ENCODE results near the gene PYGO1. TPM values are rescaled to one million over a fixed set of nuclear protein-coding genes. Genes with fewer than 3 reads are reported as not detected.

The PYGO1 gene
- total and polyA plus RNA-seq, 9 of the 15 experiments (the other 6 are each of a cell fraction or from before 2014, with no cell fraction given), result under 0.01 to 0.07 (median 0.02) TPM; not detected in 5

DNA sequence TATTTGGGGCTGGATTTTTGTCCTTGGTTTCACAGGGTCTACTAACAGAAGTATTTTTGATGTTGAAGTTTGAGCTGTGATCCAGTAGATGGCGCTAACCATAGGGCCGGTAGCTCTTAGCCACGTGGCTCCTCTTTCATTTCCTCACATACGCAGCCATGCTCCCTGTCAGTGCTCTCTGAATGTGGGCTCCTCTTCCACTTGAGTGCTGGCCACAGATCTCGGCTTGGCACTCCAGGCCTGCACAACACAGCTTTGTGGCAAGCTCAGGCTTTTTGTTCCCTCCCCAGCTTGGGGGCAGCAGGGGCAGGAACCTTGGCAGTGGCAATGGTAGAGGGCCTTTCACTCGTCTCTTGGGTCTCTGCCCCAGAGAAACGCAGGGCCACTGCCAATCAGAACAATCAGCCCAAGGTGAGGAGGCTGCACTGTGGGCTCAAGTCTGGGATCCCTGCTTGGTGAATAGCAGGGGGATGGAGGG, 61.5 kb downstream of the PYGO1 start (continued):
- TF ChIP-seq, protein P1, sequence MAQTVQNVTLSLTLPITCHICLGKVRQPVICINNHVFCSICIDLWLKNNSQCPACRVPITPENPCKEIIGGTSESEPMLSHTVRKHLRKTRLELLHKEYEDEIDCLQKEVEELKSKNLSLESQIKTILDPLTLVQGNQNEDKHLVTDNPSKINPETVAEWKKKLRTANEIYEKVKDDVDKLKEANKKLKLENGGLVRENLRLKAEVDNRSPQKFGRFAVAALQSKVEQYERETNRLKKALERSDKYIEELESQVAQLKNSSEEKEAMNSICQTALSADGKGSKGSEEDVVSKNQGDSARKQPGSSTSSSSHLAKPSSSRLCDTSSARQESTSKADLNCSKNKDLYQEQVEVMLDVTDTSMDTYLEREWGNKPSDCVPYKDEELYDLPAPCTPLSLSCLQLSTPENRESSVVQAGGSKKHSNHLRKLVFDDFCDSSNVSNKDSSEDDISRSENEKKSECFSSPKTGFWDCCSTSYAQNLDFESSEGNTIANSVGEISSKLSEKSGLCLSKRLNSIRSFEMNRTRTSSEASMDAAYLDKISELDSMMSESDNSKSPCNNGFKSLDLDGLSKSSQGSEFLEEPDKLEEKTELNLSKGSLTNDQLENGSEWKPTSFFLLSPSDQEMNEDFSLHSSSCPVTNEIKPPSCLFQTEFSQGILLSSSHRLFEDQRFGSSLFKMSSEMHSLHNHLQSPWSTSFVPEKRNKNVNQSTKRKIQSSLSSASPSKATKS (CRISPR knock-in tag; IDR thresholded peaks at IDR 0.05), result no peak
- TF ChIP-seq PHF20 (IDR thresholded peaks at IDR 0.05; ENCODE audit: partially characterized antibody), result no peak
- TF ChIP-seq, protein P2, sequence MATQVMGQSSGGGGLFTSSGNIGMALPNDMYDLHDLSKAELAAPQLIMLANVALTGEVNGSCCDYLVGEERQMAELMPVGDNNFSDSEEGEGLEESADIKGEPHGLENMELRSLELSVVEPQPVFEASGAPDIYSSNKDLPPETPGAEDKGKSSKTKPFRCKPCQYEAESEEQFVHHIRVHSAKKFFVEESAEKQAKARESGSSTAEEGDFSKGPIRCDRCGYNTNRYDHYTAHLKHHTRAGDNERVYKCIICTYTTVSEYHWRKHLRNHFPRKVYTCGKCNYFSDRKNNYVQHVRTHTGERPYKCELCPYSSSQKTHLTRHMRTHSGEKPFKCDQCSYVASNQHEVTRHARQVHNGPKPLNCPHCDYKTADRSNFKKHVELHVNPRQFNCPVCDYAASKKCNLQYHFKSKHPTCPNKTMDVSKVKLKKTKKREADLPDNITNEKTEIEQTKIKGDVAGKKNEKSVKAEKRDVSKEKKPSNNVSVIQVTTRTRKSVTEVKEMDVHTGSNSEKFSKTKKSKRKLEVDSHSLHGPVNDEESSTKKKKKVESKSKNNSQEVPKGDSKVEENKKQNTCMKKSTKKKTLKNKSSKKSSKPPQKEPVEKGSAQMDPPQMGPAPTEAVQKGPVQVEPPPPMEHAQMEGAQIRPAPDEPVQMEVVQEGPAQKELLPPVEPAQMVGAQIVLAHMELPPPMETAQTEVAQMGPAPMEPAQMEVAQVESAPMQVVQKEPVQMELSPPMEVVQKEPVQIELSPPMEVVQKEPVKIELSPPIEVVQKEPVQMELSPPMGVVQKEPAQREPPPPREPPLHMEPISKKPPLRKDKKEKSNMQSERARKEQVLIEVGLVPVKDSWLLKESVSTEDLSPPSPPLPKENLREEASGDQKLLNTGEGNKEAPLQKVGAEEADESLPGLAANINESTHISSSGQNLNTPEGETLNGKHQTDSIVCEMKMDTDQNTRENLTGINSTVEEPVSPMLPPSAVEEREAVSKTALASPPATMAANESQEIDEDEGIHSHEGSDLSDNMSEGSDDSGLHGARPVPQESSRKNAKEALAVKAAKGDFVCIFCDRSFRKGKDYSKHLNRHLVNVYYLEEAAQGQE (IDR thresholded peaks at IDR 0.05; ENCODE audit: borderline replicate concordance), result peak; percentile 23; the same call in 1 of the 2 replicates
- TF ChIP-seq, protein P2 (CRISPR knock-in tag; IDR thresholded peaks at IDR 0.05; ENCODE audit: low read depth), result no peak
- no peak for TF ChIP-seq ILF3 (IDR thresholded peaks at IDR 0.05; ENCODE audit: borderline replicate concordance)
- no peak for TF ChIP-seq HNRNPLL (IDR thresholded peaks at IDR 0.05; ENCODE audit: low read depth, low read length, poor library complexity, severe bottlenecking)
- no peak for TF ChIP-seq ZNF197 (CRISPR knock-in tag; IDR thresholded peaks at IDR 0.05; ENCODE audit: low read depth)
- 0 out of 2 replicates have a peak, but pooled peaks have one; percentile 17 for TF ChIP-seq ZNF766 (CRISPR knock-in tag; conservative IDR thresholded peaks at IDR 0.05)
- TF ChIP-seq HNRNPL (IDR thresholded peaks at IDR 0.05; ENCODE audit: low read depth, low read length), result no peak
- no peak for TF ChIP-seq ZBED1 (IDR thresholded peaks at IDR 0.05)
- TF ChIP-seq SMAD2 (IDR thresholded peaks at IDR 0.05; ENCODE audit: low read depth, low read length), result no peak
- no peak for TF ChIP-seq KLF6 (CRISPR knock-in tag; IDR thresholded peaks at IDR 0.05; ENCODE audit: borderline replicate concordance)
- TF ChIP-seq RBM22 (IDR thresholded peaks at IDR 0.05; ENCODE audit: low read depth, low read length, poor library complexity, severe bottlenecking), result no peak
- TF ChIP-seq ZNF75A (CRISPR knock-in tag; IDR thresholded peaks at IDR 0.05), result no peak
- 0 out of 2 replicates have a peak, but pooled peaks have one; percentile 33 for TF ChIP-seq TEAD4 (IDR thresholded peaks at IDR 0.05; ENCODE audit: low read length)
- no peak for TF ChIP-seq TEAD4 (CRISPR knock-in tag; IDR thresholded peaks at IDR 0.05; ENCODE audit: borderline replicate concordance)
- TF ChIP-seq HLTF (IDR thresholded peaks at IDR 0.05), result no peak
- no peak for TF ChIP-seq ELF4 (CRISPR knock-in tag; IDR thresholded peaks at IDR 0.05)
- no peak for TF ChIP-seq TCFL5 (CRISPR knock-in tag; conservative IDR thresholded peaks at IDR 0.05)
- TF ChIP-seq YY1 (IDR thresholded peaks at IDR 0.05; ENCODE audit: borderline replicate concordance in 1 of 3, control insufficient read depth in 1 of 3, extremely low read depth in 1 of 3, insufficient read depth in 3 of 3, insufficient read length in 1 of 3, insufficient replicate concordance in 2 of 3, low read depth in 1 of 3, low read length in 2 of 3), result peak in 1 of 3 experiments; percentile 53
